SK-N-SH (cell line): ENCODE results near the gene KCNK5. TPM values are rescaled to one million over a fixed set of nuclear protein-coding genes. Genes with fewer than 3 reads are reported as not detected.

Experiments used
- CTCF ChIA-PET: fragments of 300-600, 350-600 bp; formaldehyde crosslinking; extraction: SDS; loops from one replicate; lab custom pipeline; 2021; lab: Yijun Ruan, JAX
- POLR2A ChIA-PET: fragments of 350-600 bp; sonication (Branson Sonifier 250); formaldehyde crosslinking; extraction: SDS; loops from one replicate; lab custom pipeline; 2020; ENCODE audit warnings: antibody characterized with exemption, inconsistent platforms; lab: Yijun Ruan, JAX
- DNase-seq: peaks from one replicate; pipeline ENCODE4 v3.0.0; 2012
- H2AFZ ChIP-seq: fragments of 200-600 bp; sonication (generic); 2 replicates; pipeline ENCODE4 v1.8.1; 2016; ENCODE audit warnings: antibody characterized with exemption, mild to moderate bottlenecking, low read depth
- H3F3A ChIP-seq: fragments of 200-600 bp; sonication (generic); replicated peaks from 2 replicates; pipeline ENCODE3; 2016; ENCODE audit warnings: antibody characterized with exemption, mild to moderate bottlenecking; ENCODE audit not compliant: insufficient read depth
- H3K27ac ChIP-seq, 2 experiments: fragments of 200-500 bp in 1 of 2; fragments of 200-600 bp in 1 of 2; sonication (Bioruptor generic) in 1 of 2; sonication (generic), shearing (Covaris generic) in 1 of 2; 2 replicates each; pipeline versions ENCODE4 v1.5.1 to v1.6.1; 2014 to 2016; ENCODE audit warnings: low read depth in 2 of 2, inconsistent platforms in 1 of 2, low read length in 1 of 2, mild to moderate bottlenecking in 1 of 2, mixed read lengths in 1 of 2
- H3K27me3 ChIP-seq: fragments of 200-600 bp; sonication (generic), shearing (Covaris generic); 2 replicates; pipeline ENCODE4 v1.6.1; 2016; ENCODE audit warnings: mixed run types; ENCODE audit not compliant: insufficient read depth
- H3K36me3 ChIP-seq, 2 experiments: fragments of 200-500 bp in 1 of 2; fragments of 200-600 bp in 1 of 2; sonication (Bioruptor generic) in 1 of 2; sonication (generic) in 1 of 2; replicated peaks in 1 of 2; 2 replicates each; pipeline versions ENCODE3 to v1.5.1; 2014 to 2016; ENCODE audit warnings: low read length in 1 of 2, mild to moderate bottlenecking in 1 of 2; ENCODE audit not compliant: insufficient read depth in 2 of 2, control insufficient read depth in 1 of 2
- H3K4me1 ChIP-seq, 2 experiments: fragments of 200-500 bp in 1 of 2; fragments of 200-600 bp in 1 of 2; sonication (Bioruptor generic) in 1 of 2; sonication (generic), shearing (Covaris generic) in 1 of 2; 2 replicates each; pipeline versions ENCODE4 v1.5.1 to v1.6.1; 2014 to 2016; ENCODE audit warnings: low read depth in 1 of 2, low read length in 1 of 2, mixed run types in 1 of 2; ENCODE audit not compliant: insufficient read depth in 2 of 2, control insufficient read depth in 1 of 2
- H3K4me2 ChIP-seq: fragments of 200-600 bp; sonication (generic), shearing (Covaris generic); 2 replicates; pipeline ENCODE4 v1.6.1; 2017; ENCODE audit warnings: mixed run types
- H3K4me3 ChIP-seq, 2 experiments: fragments of 200-500 bp in 1 of 2; fragments of 200-600 bp in 1 of 2; sonication (Bioruptor generic) in 1 of 2; sonication (generic), shearing (Covaris generic) in 1 of 2; 2 replicates each; pipeline versions ENCODE4 v1.5.1 to v1.8.1; 2014 to 2016; ENCODE audit warnings: low read depth in 2 of 2, inconsistent platforms in 1 of 2, low read length in 1 of 2, mild to moderate bottlenecking in 1 of 2, mixed read lengths in 1 of 2, moderate library complexity in 1 of 2
- H3K79me2 ChIP-seq: fragments of 200-600 bp; sonication (generic); 2 replicates; pipeline ENCODE4 v1.8.1; 2017; ENCODE audit warnings: mild to moderate bottlenecking; ENCODE audit not compliant: insufficient read depth
- H3K9ac ChIP-seq: fragments of 200-600 bp; sonication (generic); 2 replicates; pipeline ENCODE4 v1.6.1; 2017; ENCODE audit warnings: mixed run types
- H3K9me2 ChIP-seq: fragments of 200-600 bp; sonication (generic); 2 replicates; pipeline ENCODE4 v1.6.1; 2017; ENCODE audit warnings: mixed run types
- H3K9me3 ChIP-seq: fragments of 200-600 bp; sonication (generic); 2 replicates; pipeline ENCODE4 v1.6.1; 2017; ENCODE audit warnings: mixed run types, mild to moderate bottlenecking, moderate library complexity
- H4K20me1 ChIP-seq: fragments of 200-600 bp; sonication (generic); 2 replicates; pipeline ENCODE4 v1.6.1; 2017; ENCODE audit warnings: mild to moderate bottlenecking, mixed run types; ENCODE audit not compliant: insufficient read depth
- ELF1 ChIP-seq: IDR thresholded peaks from 2 replicates; pipeline ENCODE4 v1.4.0; 2012
- EP300 ChIP-seq, 2 experiments: IDR thresholded peaks; 2 replicates each; pipeline versions ENCODE4 v1.4.0 to v1.6.1; 2012; ENCODE audit warnings: borderline replicate concordance in 1 of 2, low read depth in 1 of 2, low read length in 1 of 2
- FOXJ3 ChIP-seq: sonication (generic); formaldehyde crosslinking; IDR thresholded peaks from 2 replicates; pipeline ENCODE4 v1.5.1; 2020; ENCODE audit warnings: mild to moderate bottlenecking, missing genetic modification reagents
- GABPA ChIP-seq: IDR thresholded peaks from 2 replicates; pipeline ENCODE4 v1.4.0; 2012; ENCODE audit warnings: low read depth, mild to moderate bottlenecking
- JUND ChIP-seq: IDR thresholded peaks from 2 replicates; pipeline ENCODE4 v1.4.0; 2012
- MXI1 ChIP-seq: IDR thresholded peaks from 2 replicates; pipeline ENCODE4 v1.6.1; 2012; ENCODE audit warnings: mild to moderate bottlenecking, low read depth, low read length, improper control_type of control experiment
- RCOR1 ChIP-seq: fragments of 150-350 bp; IDR thresholded peaks from 2 replicates; pipeline ENCODE4 v1.6.1; 2017; ENCODE audit warnings: antibody characterized with exemption, low read length
- TEAD4 ChIP-seq: IDR thresholded peaks from 2 replicates; pipeline ENCODE4 v1.4.0; 2012; ENCODE audit warnings: mild to moderate bottlenecking, borderline replicate concordance; ENCODE audit not compliant: insufficient read depth
- USF1 ChIP-seq: IDR thresholded peaks from 2 replicates; pipeline ENCODE4 v1.4.0; 2012; ENCODE audit warnings: low read depth, borderline replicate concordance
- WGBS: methylation state at CpG from one replicate; pipeline ENCODE4 v1.1.6; 2017; ENCODE audit warnings: low lambda C conversion rate; 5-methylcytosine and 5-hydroxymethylcytosine counted together
- polyA plus RNA-seq, 3 experiments: library from polyadenylated mRNA; depleted of rRNA; stranded (reverse); fragments of >200 nt; gene quantifications; 2 replicates each; pipeline ENCODE4 v1.2.3, GENCODE V29; 2012
- TF ChIP-seq, protein P1 (sequence below): IDR thresholded peaks from 2 replicates; pipeline ENCODE4; 2012

Gene KCNK5
- polyA plus RNA-seq, 1 of the 3 experiments (the other 2 are of a cell fraction) = not detected

DNA sequence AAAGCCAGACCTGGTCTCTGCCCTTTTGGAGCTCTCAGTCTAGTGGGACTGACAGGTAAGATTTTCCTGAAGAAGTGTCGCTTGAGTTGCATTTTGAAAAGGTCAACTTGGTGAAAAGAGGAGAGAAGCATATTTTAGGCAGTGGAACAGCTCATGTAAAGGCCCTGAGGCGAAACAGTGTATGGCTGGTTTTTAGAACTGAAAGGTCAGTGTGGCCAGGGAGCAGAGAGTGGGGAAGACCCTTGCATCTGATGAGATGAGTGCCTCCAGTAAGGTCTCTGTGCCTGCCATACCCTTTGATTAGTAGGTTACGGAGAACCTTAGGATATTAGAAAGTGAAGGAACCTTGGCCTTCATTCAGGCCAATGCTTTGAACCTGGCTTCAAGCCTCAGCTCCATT is 58.4 kb downstream of the KCNK5 start:
- H3F3A ChIP-seq = no peaks in the 10 kb centered on the region
- H3K79me2 ChIP-seq = no peaks in the 10 kb centered on the region
- TF ChIP-seq RCOR1 (no peak), EP300 (IDR thresholded peaks at IDR 0.05; ENCODE audit: borderline replicate concordance in 1 of 2, low read depth in 1 of 2, low read length in 1 of 2) (no peak), ELF1 (no peak), GABPA (no peak), FOXJ3 (CRISPR knock-in tag) (no peak), JUND (no peak), TEAD4 (no peak)
- TF ChIP-seq, protein P1, sequence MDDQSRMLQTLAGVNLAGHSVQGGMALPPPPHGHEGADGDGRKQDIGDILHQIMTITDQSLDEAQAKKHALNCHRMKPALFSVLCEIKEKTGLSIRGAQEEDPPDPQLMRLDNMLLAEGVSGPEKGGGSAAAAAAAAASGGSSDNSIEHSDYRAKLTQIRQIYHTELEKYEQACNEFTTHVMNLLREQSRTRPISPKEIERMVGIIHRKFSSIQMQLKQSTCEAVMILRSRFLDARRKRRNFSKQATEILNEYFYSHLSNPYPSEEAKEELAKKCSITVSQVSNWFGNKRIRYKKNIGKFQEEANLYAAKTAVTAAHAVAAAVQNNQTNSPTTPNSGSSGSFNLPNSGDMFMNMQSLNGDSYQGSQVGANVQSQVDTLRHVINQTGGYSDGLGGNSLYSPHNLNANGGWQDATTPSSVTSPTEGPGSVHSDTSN = no peak
- TF ChIP-seq, all 33 proteins: peak for 0
- WGBS = 32% methylated on average over 3 of the region's 3 CpGs
- H3K36me3 ChIP-seq = no peaks in the 10 kb centered on the region
- H3K4me3 ChIP-seq = no peak overlapping the region
- DNase-seq = no peak
- no peaks in the 10 kb centered on the region for H3K27me3 ChIP-seq
- no peaks in the 10 kb centered on the region for H3K9me2 ChIP-seq
- no peak overlapping the region for H3K9ac ChIP-seq
- H4K20me1 ChIP-seq = no peaks in the 10 kb centered on the region
- POLR2A ChIA-PET = no interaction called here
- no peaks in the 10 kb centered on the region; a peak in 1 of 4 replicates for H3K4me1 ChIP-seq
- H3K4me2 ChIP-seq = no peak overlapping the region
- H3K27ac ChIP-seq = no peak overlapping the region
- no peak overlapping the region for H2AFZ ChIP-seq
- H3K9me3 ChIP-seq = no peaks in the 10 kb centered on the region
- CTCF ChIA-PET = interaction anchor here (1.0 to 12.4 kb wide), 5 partner anchors 19 to 300 kb away, joined by 3 to 457 read pairs (median 4); no protein-coding TSS in a partner anchor

DNA sequence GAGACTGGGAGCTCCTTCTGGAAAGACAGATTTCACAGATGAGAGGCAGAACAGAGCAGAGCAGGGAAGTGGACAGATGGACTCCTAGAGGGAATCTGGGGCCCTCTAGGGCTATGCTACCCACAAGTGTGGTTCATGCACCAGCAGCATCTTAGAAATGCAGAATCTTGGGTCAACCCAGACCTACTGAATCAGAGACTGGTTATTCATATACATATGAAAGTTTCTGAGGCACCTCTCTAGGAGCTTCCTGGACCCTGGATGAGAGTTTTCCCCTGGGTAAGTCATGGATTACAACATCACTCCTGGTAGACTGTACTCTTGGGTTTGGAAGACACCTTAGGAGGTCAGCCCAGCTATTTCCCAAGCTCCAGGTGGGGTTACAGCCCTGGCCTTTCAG is 58.9 kb downstream of the KCNK5 start:
- H3K9ac ChIP-seq = no peak overlapping the region
- H3K27me3 ChIP-seq = no peaks in the 10 kb centered on the region
- DNase-seq = no peak
- no peaks in the 10 kb centered on the region for H4K20me1 ChIP-seq
- no peaks in the 10 kb centered on the region for H3K36me3 ChIP-seq
- no peak overlapping the region for H3K4me2 ChIP-seq
- ChIA-PET CTCF (interaction anchor here (1.0 to 12.4 kb wide), 6 partner anchors 11 to 299 kb away, joined by 3 to 457 read pairs (median 4); no protein-coding TSS in a partner anchor), POLR2A (no interaction called here)
- H3K27ac ChIP-seq = no peak overlapping the region
- no peaks in the 10 kb centered on the region for H3K9me2 ChIP-seq
- H3K4me1 ChIP-seq = no peaks in the 10 kb centered on the region; a peak in 1 of 4 replicates
- H3K9me3 ChIP-seq = no peaks in the 10 kb centered on the region
- H2AFZ ChIP-seq = no peak overlapping the region
- TF ChIP-seq MXI1 (no peak), USF1 (no peak), GABPA (no peak)
- H3K79me2 ChIP-seq = no peaks in the 10 kb centered on the region
- H3K4me3 ChIP-seq = no peak overlapping the region
- no peaks in the 10 kb centered on the region for H3F3A ChIP-seq
